Naive thymus-derived CD4-positive, alpha-beta T cell (primary cell): Measurements from ENCODE around the gene PLEKHM3. TPM values are rescaled to one million over a fixed set of nuclear protein-coding genes. Genes with fewer than 3 reads are reported as not detected.

Experiments
- ATAC-seq: fragments of 150-1000 bp; cut with Tn5 transposase; 2 replicates; pipeline ENCODE4 v1.10.0; 2021; ENCODE audit warnings: mild to moderate bottlenecking, moderate library complexity
- CTCF ChIA-PET: fragments of 350-600 bp; sonication (Branson Sonifier 250); formaldehyde crosslinking; loops from one replicate; lab custom pipeline; 2021; ENCODE audit warnings: antibody characterized with exemption; lab: Charles Lee
- POLR2A ChIA-PET: fragments of 350-600 bp; sonication (Branson Sonifier 250); formaldehyde crosslinking; loops from one replicate; lab custom pipeline; 2021; ENCODE audit warnings: antibody characterized with exemption, inconsistent platforms; lab: Charles Lee
- DNase-seq, 9 donors: peaks; one replicate each; pipeline versions ENCODE4 v3.0.0 to v3.0.0-alpha.2; 2020 to 2022; ENCODE audit warnings: mixed read lengths in 1 of 9
- H3K27ac ChIP-seq: one replicate; pipeline ENCODE4 v1.7.0; 2013; ENCODE audit warnings: mild to moderate bottlenecking, low read depth, low read length, moderate library complexity
- H3K27me3 ChIP-seq, 2 donors: one replicate each; pipeline ENCODE4 v1.7.0; 2013; ENCODE audit warnings: low read length in 2 of 2, mild to moderate bottlenecking in 2 of 2, moderate library complexity in 2 of 2; ENCODE audit not compliant: control insufficient read depth in 2 of 2, insufficient read depth in 2 of 2
- H3K36me3 ChIP-seq, 3 experiments: 1 replicate in 2 of 3; 2 replicates in 1 of 3; pipeline ENCODE4 v1.7.0; 2013; ENCODE audit warnings: low read length in 3 of 3, mild to moderate bottlenecking in 3 of 3, moderate library complexity in 1 of 3; ENCODE audit not compliant: insufficient read depth in 3 of 3, control insufficient read depth in 2 of 3
- H3K4me1 ChIP-seq, 2 donors: one replicate each; pipeline ENCODE4 v1.7.0; 2013; ENCODE audit warnings: low read length in 2 of 2, mild to moderate bottlenecking in 2 of 2, moderate library complexity in 1 of 2; ENCODE audit not compliant: control insufficient read depth in 2 of 2, insufficient read depth in 2 of 2
- H3K4me3 ChIP-seq: 2 replicates; pipeline ENCODE4 v1.7.0; 2013; ENCODE audit warnings: mild to moderate bottlenecking, low read length
- H3K9me3 ChIP-seq, 3 experiments: 1 replicate in 2 of 3; 2 replicates in 1 of 3; pipeline ENCODE4 v1.7.0; 2013; ENCODE audit warnings: low read length in 3 of 3; ENCODE audit not compliant: control insufficient read depth in 2 of 3
- H3K27ac Mint-ChIP-seq, 9 donors: one replicate each; pipeline ENCODE4 v1.8.0; 2020 to 2022; ENCODE audit warnings: mixed read lengths in 9 of 9, mild to moderate bottlenecking in 8 of 9, moderate library complexity in 5 of 9, inconsistent platforms in 2 of 9
- H3K27me3 Mint-ChIP-seq, 5 donors: one replicate each; pipeline ENCODE4 v1.8.0; 2021 to 2022; ENCODE audit warnings: mixed read lengths in 5 of 5, mild to moderate bottlenecking in 1 of 5
- H3K36me3 Mint-ChIP-seq, 5 donors: one replicate each; pipeline ENCODE4 v1.8.0; 2020 to 2022; ENCODE audit warnings: mixed read lengths in 5 of 5, mild to moderate bottlenecking in 3 of 5, inconsistent platforms in 1 of 5
- H3K4me1 Mint-ChIP-seq, 7 donors: one replicate each; pipeline ENCODE4 v1.8.0; 2020 to 2022; ENCODE audit warnings: mixed read lengths in 7 of 7, mild to moderate bottlenecking in 3 of 7, inconsistent platforms in 1 of 7
- H3K4me3 Mint-ChIP-seq, 10 donors: one replicate each; pipeline ENCODE4 v1.8.0; 2020 to 2022; ENCODE audit warnings: mild to moderate bottlenecking in 10 of 10, mixed read lengths in 10 of 10, moderate library complexity in 6 of 10, inconsistent platforms in 2 of 10
- H3K9me3 Mint-ChIP-seq, 11 donors: one replicate each; pipeline ENCODE4 v1.8.0; 2020 to 2022; ENCODE audit warnings: mixed read lengths in 11 of 11, mild to moderate bottlenecking in 4 of 11, inconsistent platforms in 1 of 11, moderate library complexity in 1 of 11
- intact Hi-C, 2 donors: fragments of 100-400 bp; cut with micrococcal nuclease; formaldehyde crosslinking; loops; one replicate each; pipeline ENCODE4 v1.15.1; 2023
- polyA plus RNA-seq, 2 donors: library from polyadenylated mRNA; unstranded; fragments of 300-500 nt; fragmentation: Illumina TruSeq; gene quantifications; one replicate each; pipeline ENCODE4 v1.2.3, GENCODE V29; 2021
- total RNA-seq, 6 experiments: library from RNA in 5 of 6; stranded (reverse) in 5 of 6; gene quantifications; 1 replicate in 5 of 6; 2 replicates in 1 of 6; pipeline ENCODE4 v1.2.3 and lab custom pipeline; 2021 to 2026

PLEKHM3 gene
- total and polyA plus RNA-seq, 7 experiments from 2014 or later: 3.8 to 19.4 (median 13.8) TPM

DNA sequence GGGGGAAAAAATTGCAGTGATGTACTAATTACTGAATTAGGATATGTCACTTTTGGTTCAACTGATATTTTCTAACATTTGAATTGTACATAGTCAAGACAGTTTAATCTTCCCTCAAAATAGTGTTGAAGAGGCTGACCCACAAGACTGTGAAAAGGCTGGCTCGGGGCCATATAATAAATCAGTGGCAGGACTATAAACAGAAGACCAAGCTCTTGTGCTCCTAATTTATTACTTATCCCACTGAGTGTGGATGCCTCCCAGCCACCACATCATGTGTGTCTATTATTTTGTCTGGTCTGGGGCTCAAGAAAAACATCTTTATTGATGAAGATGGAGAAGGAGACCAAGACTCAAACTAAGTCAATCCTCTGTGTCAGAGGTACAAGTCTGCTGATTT lies 64.4 kb downstream of the PLEKHM3 start:
- POLR2A ChIA-PET: no interaction called here
- Mint-ChIP-seq H3K4me1 (peaks cover 0 to 6% (median 0%) of the 10 kb centered on the region in 7 donors), H3K4me3 (no peak overlapping the region)

DNA sequence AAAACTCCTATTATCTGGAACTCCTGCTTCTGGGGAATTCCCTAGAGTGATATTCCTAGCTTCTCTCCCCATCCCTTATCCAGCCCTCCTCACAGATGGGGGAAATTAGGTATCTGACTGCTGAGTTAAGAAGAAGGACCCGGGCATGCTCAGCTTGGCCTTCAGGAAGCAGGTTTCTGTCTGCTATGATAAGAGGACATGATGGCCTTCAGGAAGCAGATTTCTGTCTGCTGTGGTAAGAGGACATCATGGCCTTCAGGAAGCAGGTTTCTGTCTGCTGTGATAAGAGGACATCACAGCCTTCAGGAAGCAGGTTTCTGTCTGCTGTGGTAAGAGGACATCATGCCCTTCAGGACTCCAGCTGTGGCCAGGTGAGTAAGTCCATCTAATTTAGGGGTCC lies 65.2 kb downstream of the PLEKHM3 start:
- Mint-ChIP-seq H3K36me3 (peaks cover 10 to 58% (median 39%) of the 10 kb centered on the region in 5 donors), H3K27ac (no peak overlapping the region), H3K9me3 (peaks cover 3 to 16% (median 10%) of the 10 kb centered on the region in 11 donors), H3K4me3 (no peak overlapping the region), H3K27me3 (no peaks in the 10 kb centered on the region), H3K4me1 (peaks cover 0 to 6% (median 3%) of the 10 kb centered on the region in 7 donors)
- Histone ChIP-seq H3K4me3 (no peak overlapping the region), H3K27ac (no peak overlapping the region), H3K4me1 (no peaks in the 10 kb centered on the region), H3K27me3 (no peaks in the 10 kb centered on the region), H3K36me3 (peaks cover 0 to 14% (median 0%) of the 10 kb centered on the region in 3 experiments), H3K9me3 (peaks cover 0 to 14% (median 0%) of the 10 kb centered on the region in 3 experiments)
- ATAC-seq (peak; percentile 16), DNase-seq (no peak)
- ChIA-PET POLR2A (no interaction called here), CTCF (interaction anchor here (0.7 kb wide), 1 partner anchor 262 kb away, joined by 3 read pairs; no protein-coding TSS in a partner anchor)
- intact Hi-C loops: no loop called here

More for the DNA sequence above, 64.4 kb downstream of the PLEKHM3 start:
- DNase-seq (no peak), ATAC-seq (no peak)
- no peaks in the 10 kb centered on the region for H3K27me3 Mint-ChIP-seq
- CTCF ChIA-PET: no interaction called here
- Histone ChIP-seq H3K4me3 (no peak overlapping the region), H3K9me3 (peaks cover 0 to 14% (median 0%) of the 10 kb centered on the region in 3 experiments), H3K36me3 (peaks cover 0 to 14% (median 0%) of the 10 kb centered on the region in 3 experiments), H3K27ac (no peak overlapping the region), H3K4me1 (no peaks in the 10 kb centered on the region), H3K27me3 (no peaks in the 10 kb centered on the region)
- peaks cover 10 to 56% (median 37%) of the 10 kb centered on the region in 5 donors for H3K36me3 Mint-ChIP-seq
- peaks cover 3 to 16% (median 10%) of the 10 kb centered on the region in 11 donors for H3K9me3 Mint-ChIP-seq
- no peak overlapping the region for H3K27ac Mint-ChIP-seq
- intact Hi-C loops: no loop called here

DNA sequence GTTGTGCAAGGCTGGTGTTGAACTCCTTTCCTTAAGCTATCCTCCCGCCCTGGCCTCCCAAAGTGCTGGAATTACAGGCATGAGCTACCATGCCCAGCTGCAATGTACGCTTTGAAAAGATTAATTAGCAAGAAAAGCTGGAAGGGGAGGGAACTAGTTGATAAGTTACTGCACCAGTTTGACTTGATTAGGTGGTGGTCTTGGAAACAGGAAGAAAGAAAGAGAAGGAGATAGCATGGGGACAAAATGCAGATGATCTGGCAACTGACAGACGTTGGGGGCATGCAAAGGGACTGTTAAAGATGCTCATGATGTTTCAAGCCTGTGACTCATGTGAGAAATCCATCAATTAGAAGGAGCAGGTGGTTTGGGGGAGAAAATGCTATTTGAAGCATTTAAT lies 68.6 kb downstream of the PLEKHM3 start:
- H3K36me3 Mint-ChIP-seq: peaks cover 0 to 41% (median 14%) of the 10 kb centered on the region in 5 donors

DNA sequence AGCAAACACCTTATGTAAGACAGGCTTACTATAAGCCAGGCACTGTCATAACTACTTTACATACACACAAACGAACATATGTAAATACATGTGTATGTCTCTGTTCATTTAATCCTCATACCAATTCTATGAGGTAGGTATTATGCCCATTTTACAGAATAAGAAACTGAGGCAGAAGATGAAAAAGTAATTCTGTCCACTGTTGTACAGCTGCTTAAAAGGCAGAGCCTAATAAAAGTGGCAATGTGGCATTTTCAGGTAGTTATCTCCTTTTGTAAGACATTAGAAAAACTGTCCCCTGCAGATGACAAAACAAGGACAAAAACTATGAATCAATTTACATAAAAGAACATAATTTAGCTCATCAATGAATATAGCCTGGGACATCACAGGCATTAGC lies 69.9 kb downstream of the PLEKHM3 start:
- H3K4me1 ChIP-seq: no peaks in the 10 kb centered on the region
- Mint-ChIP-seq H3K4me3 (no peak overlapping the region), H3K9me3 (no peaks in the 10 kb centered on the region), H3K36me3 (peaks cover 0 to 38% (median 9%) of the 10 kb centered on the region in 5 donors), H3K27me3 (no peaks in the 10 kb centered on the region), H3K27ac (no peak overlapping the region), H3K4me1 (peaks cover 0 to 11% (median 2%) of the 10 kb centered on the region in 7 donors)
- H3K27ac ChIP-seq: no peak overlapping the region
- POLR2A ChIA-PET: no interaction called here
- no peak overlapping the region for H3K4me3 ChIP-seq
- no peaks in the 10 kb centered on the region for H3K36me3 ChIP-seq
- no peak for DNase-seq
- no peak for ATAC-seq
- H3K9me3 ChIP-seq: no peaks in the 10 kb centered on the region
- intact Hi-C loops: no loop called here
- no peaks in the 10 kb centered on the region for H3K27me3 ChIP-seq
- CTCF ChIA-PET: no interaction called here

More for the DNA sequence above, 68.6 kb downstream of the PLEKHM3 start:
- no peaks in the 10 kb centered on the region for H3K9me3 Mint-ChIP-seq
- intact Hi-C loops: no loop called here
- H3K27ac ChIP-seq: no peak overlapping the region
- peaks cover 0 to under 1% (median 0%) of the 10 kb centered on the region in 3 experiments for H3K36me3 ChIP-seq
- no peak overlapping the region for H3K4me3 ChIP-seq
- H3K27me3 Mint-ChIP-seq: no peaks in the 10 kb centered on the region
- ATAC-seq (no peak), DNase-seq (no peak)
- ChIA-PET POLR2A (no interaction called here), CTCF (no interaction called here)
- no peaks in the 10 kb centered on the region for H3K9me3 ChIP-seq
- H3K4me1 Mint-ChIP-seq: peaks cover 0 to 11% (median 4%) of the 10 kb centered on the region in 7 donors
- H3K4me3 Mint-ChIP-seq: no peak overlapping the region
- H3K27me3 ChIP-seq: no peaks in the 10 kb centered on the region
- H3K27ac Mint-ChIP-seq: no peak overlapping the region
- no peaks in the 10 kb centered on the region for H3K4me1 ChIP-seq

DNA sequence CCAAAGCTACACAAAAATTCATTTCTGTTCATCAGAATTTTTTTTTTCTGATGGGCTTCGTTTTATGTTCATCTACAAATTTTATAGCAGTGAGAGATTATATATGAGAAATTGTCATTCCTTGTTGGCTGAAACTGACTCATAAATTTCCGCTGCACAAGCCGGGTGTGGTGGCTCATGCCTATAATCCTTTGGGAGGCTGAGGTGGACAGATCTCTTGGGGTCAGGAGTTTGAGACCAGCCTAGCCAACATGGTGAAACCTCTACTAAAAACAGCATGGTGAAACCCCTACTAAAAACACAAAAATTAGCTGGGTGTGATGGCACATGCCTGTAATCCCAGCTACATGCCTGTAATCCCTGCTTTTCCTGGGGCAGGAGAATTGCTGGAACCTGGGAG lies 72.0 kb downstream of the PLEKHM3 start:
- Histone ChIP-seq H3K4me3 (no peak overlapping the region), H3K9me3 (no peaks in the 10 kb centered on the region), H3K27me3 (no peaks in the 10 kb centered on the region), H3K27ac (no peak overlapping the region), H3K36me3 (no peaks in the 10 kb centered on the region), H3K4me1 (no peaks in the 10 kb centered on the region)
- no peak overlapping the region for H3K4me3 Mint-ChIP-seq
- H3K4me1 Mint-ChIP-seq: peaks cover 0 to 10% (median 0%) of the 10 kb centered on the region in 7 donors
- peaks cover 0 to 29% (median 6%) of the 10 kb centered on the region in 5 donors for H3K36me3 Mint-ChIP-seq
- POLR2A ChIA-PET: interaction anchor here (0.8 kb wide), 1 partner anchor 18 kb away, joined by 3 read pairs; no protein-coding TSS in a partner anchor
- H3K27me3 Mint-ChIP-seq: no peaks in the 10 kb centered on the region
- no peak for DNase-seq
- CTCF ChIA-PET: no interaction called here
- no peak for ATAC-seq
- intact Hi-C loops: no loop called here
- H3K27ac Mint-ChIP-seq: no peak overlapping the region
- H3K9me3 Mint-ChIP-seq: no peaks in the 10 kb centered on the region

DNA sequence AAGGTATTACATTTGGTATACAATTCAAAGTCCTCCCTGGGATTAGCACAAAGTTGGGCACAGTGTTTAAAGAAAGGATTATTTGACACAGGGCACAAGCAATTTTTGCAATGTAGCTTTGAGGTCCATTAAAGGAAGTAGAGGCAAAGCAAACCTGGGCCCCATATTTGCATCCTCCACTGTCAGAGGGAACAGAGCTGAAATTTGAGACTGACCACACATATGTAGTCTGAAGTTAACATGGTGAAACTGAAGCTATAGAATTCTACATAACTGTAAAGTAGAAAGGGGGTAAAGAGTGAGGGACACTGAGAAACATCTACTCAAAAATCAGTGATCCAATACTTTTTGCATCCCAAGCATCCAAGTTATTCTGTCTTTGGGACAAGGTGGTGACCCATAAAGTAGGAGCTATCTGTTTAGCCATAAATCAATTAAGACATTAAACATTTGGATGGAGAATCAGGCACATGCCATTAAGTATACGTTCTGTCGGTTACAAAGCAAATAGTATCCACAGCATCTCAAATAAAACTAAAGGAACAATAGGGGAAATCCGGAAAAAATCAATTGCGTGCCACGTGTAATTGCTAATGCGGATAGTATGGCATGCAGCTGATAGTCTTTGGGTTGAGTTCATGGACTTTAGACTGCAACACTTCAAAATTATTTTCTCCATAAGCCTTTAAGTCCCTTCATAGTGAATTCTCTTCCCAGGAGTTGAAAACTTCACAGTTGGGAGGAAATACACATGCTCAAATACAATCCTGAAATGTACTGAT lies 72.6 kb downstream of the PLEKHM3 start:
- intact Hi-C loops: no loop called here
- CTCF ChIA-PET: interaction anchor here (0.6 kb wide), 1 partner anchor 148 kb away, joined by 4 read pairs; no protein-coding TSS in a partner anchor
- Mint-ChIP-seq H3K9me3 (no peaks in the 10 kb centered on the region), H3K27me3 (no peaks in the 10 kb centered on the region), H3K4me1 (peaks cover 0 to 10% (median 0%) of the 10 kb centered on the region in 7 donors), H3K36me3 (peaks cover 0 to 23% (median 6%) of the 10 kb centered on the region in 5 donors), H3K27ac (no peak overlapping the region), H3K4me3 (no peak overlapping the region)
- ATAC-seq (no peak), DNase-seq (no peak)
- Histone ChIP-seq H3K27ac (no peak overlapping the region), H3K9me3 (no peaks in the 10 kb centered on the region), H3K4me1 (no peaks in the 10 kb centered on the region), H3K36me3 (no peaks in the 10 kb centered on the region), H3K4me3 (no peak overlapping the region), H3K27me3 (no peaks in the 10 kb centered on the region)
- POLR2A ChIA-PET: interaction anchor here (0.8 kb wide), 1 partner anchor 18 kb away, joined by 3 read pairs; no protein-coding TSS in a partner anchor
